Smooth muscle cell (in vitro differentiated cells): ENCODE measurements around the gene THSD4. TPM values are rescaled to one million over a fixed set of nuclear protein-coding genes. Genes with fewer than 3 reads are reported as not detected.

Experiments
- DNase-seq: peaks from one replicate; lab custom pipeline; 2025; ENCODE audit not compliant: unreplicated experiment; lab: John Stamatoyannopoulos, UW
- H2AFZ ChIP-seq: fragments of 200-600 bp; sonication (generic); 2 replicates; pipeline ENCODE4 v1.6.0; 2016; ENCODE audit warnings: antibody characterized with exemption, low read depth, mild to moderate bottlenecking
- H3F3A ChIP-seq: fragments of 200-600 bp; sonication (generic); 2 replicates; pipeline ENCODE4 v1.6.0; 2017; ENCODE audit warnings: antibody characterized with exemption, low read depth
- H3K27ac ChIP-seq: fragments of 200-600 bp; sonication (generic); 2 replicates; pipeline ENCODE4 v1.5.1; 2016; ENCODE audit warnings: low read depth, mild to moderate bottlenecking
- H3K27me3 ChIP-seq: fragments of 200-600 bp; sonication (generic); 2 replicates; pipeline ENCODE4 v1.6.1; 2016; ENCODE audit warnings: low read depth, mild to moderate bottlenecking
- H3K36me3 ChIP-seq: fragments of 200-600 bp; sonication (generic); 2 replicates; pipeline ENCODE4 v1.5.1; 2016; ENCODE audit warnings: low read depth
- H3K4me1 ChIP-seq: fragments of 200-600 bp; sonication (generic); 2 replicates; pipeline ENCODE4 v1.5.1; 2016; ENCODE audit warnings: low read depth
- H3K4me2 ChIP-seq: fragments of 200-600 bp; sonication (generic); 2 replicates; pipeline ENCODE4 v1.6.0; 2016; ENCODE audit warnings: mild to moderate bottlenecking
- H3K4me3 ChIP-seq: fragments of 200-600 bp; sonication (generic); 2 replicates; pipeline ENCODE4 v1.5.1; 2016; ENCODE audit warnings: mild to moderate bottlenecking
- H3K79me2 ChIP-seq: fragments of 200-600 bp; sonication (generic); 2 replicates; pipeline ENCODE4 v1.6.0; 2016; ENCODE audit warnings: low read depth, mild to moderate bottlenecking
- H3K9ac ChIP-seq: fragments of 200-600 bp; sonication (generic); 2 replicates; pipeline ENCODE4 v1.6.0; 2016; ENCODE audit warnings: low read depth
- H3K9me3 ChIP-seq: fragments of 200-600 bp; sonication (generic); replicated peaks from 2 replicates; pipeline ENCODE4 v1.5.1; 2016; ENCODE audit warnings: low read depth
- H4K20me1 ChIP-seq: fragments of 200-600 bp; sonication (generic); 2 replicates; pipeline ENCODE4 v1.6.0; 2016; ENCODE audit warnings: low read depth
- WGBS: methylation state at CpG from one replicate; pipeline ENCODE4 v1.1.7; 2016; ENCODE audit warnings: low lambda C conversion rate; 5-methylcytosine and 5-hydroxymethylcytosine counted together
- polyA plus RNA-seq: library from polyadenylated mRNA; unstranded; fragments of >200 nt; fragmentation: Nextera tagmentation; extraction: Ambion mirVana; gene quantifications from 2 replicates; pipeline ENCODE4 v1.2.1, GENCODE V29; 2016
- total RNA-seq: library from RNA; depleted of rRNA; stranded (reverse); fragments of >200 nt; gene quantifications from 2 replicates; pipeline ENCODE4 v1.2.3, GENCODE V29; 2014
- TF ChIP-seq, protein P1 (sequence below): fragments of 200-600 bp; sonication (generic); IDR thresholded peaks from 2 replicates; pipeline ENCODE4 v1.5.1; 2017; ENCODE audit warnings: borderline replicate concordance, mild to moderate bottlenecking, antibody characterized with exemption; ENCODE audit not compliant: insufficient read depth, poor library complexity, severe bottlenecking

THSD4 gene
- total and polyA plus RNA-seq, 2 experiments from 2014 or later, result 2.5 to 4.1 TPM

GRCh38 chr15:71329497-71330260 is 214.4 kb downstream of the THSD4 start:
- TF ChIP-seq, protein P1, sequence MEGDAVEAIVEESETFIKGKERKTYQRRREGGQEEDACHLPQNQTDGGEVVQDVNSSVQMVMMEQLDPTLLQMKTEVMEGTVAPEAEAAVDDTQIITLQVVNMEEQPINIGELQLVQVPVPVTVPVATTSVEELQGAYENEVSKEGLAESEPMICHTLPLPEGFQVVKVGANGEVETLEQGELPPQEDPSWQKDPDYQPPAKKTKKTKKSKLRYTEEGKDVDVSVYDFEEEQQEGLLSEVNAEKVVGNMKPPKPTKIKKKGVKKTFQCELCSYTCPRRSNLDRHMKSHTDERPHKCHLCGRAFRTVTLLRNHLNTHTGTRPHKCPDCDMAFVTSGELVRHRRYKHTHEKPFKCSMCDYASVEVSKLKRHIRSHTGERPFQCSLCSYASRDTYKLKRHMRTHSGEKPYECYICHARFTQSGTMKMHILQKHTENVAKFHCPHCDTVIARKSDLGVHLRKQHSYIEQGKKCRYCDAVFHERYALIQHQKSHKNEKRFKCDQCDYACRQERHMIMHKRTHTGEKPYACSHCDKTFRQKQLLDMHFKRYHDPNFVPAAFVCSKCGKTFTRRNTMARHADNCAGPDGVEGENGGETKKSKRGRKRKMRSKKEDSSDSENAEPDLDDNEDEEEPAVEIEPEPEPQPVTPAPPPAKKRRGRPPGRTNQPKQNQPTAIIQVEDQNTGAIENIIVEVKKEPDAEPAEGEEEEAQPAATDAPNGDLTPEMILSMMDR, result no peak
- no peak overlapping the region for H3K4me2 ChIP-seq
- H3K36me3 ChIP-seq, result no peaks in the 10 kb centered on the region
- H3K9ac ChIP-seq, result no peak overlapping the region
- no peak overlapping the region for H3K4me3 ChIP-seq
- H3K4me1 ChIP-seq, result peaks cover 2% of the 10 kb centered on the region
- no peaks in the 10 kb centered on the region for H4K20me1 ChIP-seq
- H3K27ac ChIP-seq, result peak overlapping the region; percentile 66
- WGBS, result 64% methylated on average over 14 of the region's 14 CpGs
- no peaks in the 10 kb centered on the region for H3K9me3 ChIP-seq
- H3K79me2 ChIP-seq, result no peaks in the 10 kb centered on the region
- H3K27me3 ChIP-seq, result no peaks in the 10 kb centered on the region
- no peak for DNase-seq
- H2AFZ ChIP-seq, result no peak overlapping the region
- peaks cover 3% of the 10 kb centered on the region for H3F3A ChIP-seq

GRCh38 chr15:71330638-71331162 is 215.4 kb downstream of the THSD4 start:
- peaks cover 2% of the 10 kb centered on the region for H3K4me1 ChIP-seq

GRCh38 chr15:71331173-71331572 is 215.9 kb downstream of the THSD4 start:
- no peak overlapping the region for H2AFZ ChIP-seq
- H4K20me1 ChIP-seq, result no peaks in the 10 kb centered on the region
- 94% methylated on average over 4 of the region's 4 CpGs for WGBS
- DNase-seq, result no peak
- no peak overlapping the region for H3K4me3 ChIP-seq
- H3K4me2 ChIP-seq, result no peak overlapping the region
- peaks cover 2% of the 10 kb centered on the region for H3K4me1 ChIP-seq
- no peaks in the 10 kb centered on the region for H3K27me3 ChIP-seq
- H3F3A ChIP-seq, result peaks cover 3% of the 10 kb centered on the region
- H3K9me3 ChIP-seq, result no peaks in the 10 kb centered on the region
- no peak overlapping the region for H3K27ac ChIP-seq
- H3K79me2 ChIP-seq, result no peaks in the 10 kb centered on the region
- TF ChIP-seq, protein P1, result no peak
- no peaks in the 10 kb centered on the region for H3K36me3 ChIP-seq
- no peak overlapping the region for H3K9ac ChIP-seq

More at GRCh38 chr15:71330638-71331162, 215.4 kb downstream of the THSD4 start:
- no peaks in the 10 kb centered on the region for H3K9me3 ChIP-seq
- WGBS, result 93% methylated on average over 11 of the region's 11 CpGs
- H3K79me2 ChIP-seq, result no peaks in the 10 kb centered on the region
- H2AFZ ChIP-seq, result no peak overlapping the region
- no peaks in the 10 kb centered on the region for H4K20me1 ChIP-seq
- no peaks in the 10 kb centered on the region for H3K36me3 ChIP-seq
- TF ChIP-seq, protein P1, result no peak
- H3K4me3 ChIP-seq, result no peak overlapping the region
- no peak for DNase-seq
- H3K27me3 ChIP-seq, result no peaks in the 10 kb centered on the region
- no peak overlapping the region for H3K9ac ChIP-seq
- no peak overlapping the region for H3K4me2 ChIP-seq
- H3F3A ChIP-seq, result peaks cover 3% of the 10 kb centered on the region
- H3K27ac ChIP-seq, result no peak overlapping the region
